CD14-positive monocyte (primary cell): ENCODE data around the gene JAML. TPM values are rescaled to one million over a fixed set of nuclear protein-coding genes. Genes with fewer than 3 reads are reported as not detected.
"Not testable (repeated sequence)": the region's sequence is repeated elsewhere in the genome, so short reads cannot be mapped to it uniquely, and the experiment has no call there.

Source experiments
- DNase-seq, 3 donors: peaks; one replicate each; pipeline ENCODE4 v3.0.0-alpha.2; 2011 to 2022
- H2AFZ ChIP-seq: 2 replicates; pipeline ENCODE4 v1.6.0; 2012; ENCODE audit warnings: mild to moderate bottlenecking, low read depth, low read length, inconsistent platforms; ENCODE audit not compliant: insufficient read depth, poor library complexity, severe bottlenecking
- H3K27ac ChIP-seq, 2 donors: 1 replicate in 1 of 2; 2 replicates in 1 of 2; pipeline ENCODE4 v1.5.1; 2012 to 2013; ENCODE audit warnings: low read length in 2 of 2, control low read depth in 1 of 2, inconsistent platforms in 1 of 2, low read depth in 1 of 2, mild to moderate bottlenecking in 1 of 2
- H3K27me3 ChIP-seq, 2 donors: one replicate each; pipeline versions ENCODE4 v1.6.0 to v1.6.1; 2011 to 2013; ENCODE audit warnings: low read length in 2 of 2; ENCODE audit not compliant: control insufficient read depth in 2 of 2, insufficient read depth in 2 of 2
- H3K36me3 ChIP-seq, 2 donors: replicated peaks in 1 of 2; 1 replicate in 1 of 2; 2 replicates in 1 of 2; pipeline versions ENCODE4 v1.5.1 to v1.6.1; 2012 to 2013; ENCODE audit warnings: low read length in 2 of 2, control low read depth in 1 of 2, inconsistent platforms in 1 of 2, mild to moderate bottlenecking in 1 of 2; ENCODE audit not compliant: insufficient read depth in 2 of 2, control insufficient read depth in 1 of 2
- H3K4me1 ChIP-seq, 2 donors: 1 replicate in 1 of 2; 2 replicates in 1 of 2; pipeline versions ENCODE4 v1.5.1 to v1.6.1; 2012 to 2013; ENCODE audit warnings: low read length in 2 of 2, control low read depth in 1 of 2, inconsistent platforms in 1 of 2, mild to moderate bottlenecking in 1 of 2, moderate library complexity in 1 of 2; ENCODE audit not compliant: insufficient read depth in 2 of 2, control insufficient read depth in 1 of 2
- H3K4me2 ChIP-seq: replicated peaks from 2 replicates; pipeline ENCODE3; 2012; ENCODE audit warnings: low read length, moderate library complexity, mild to moderate bottlenecking; ENCODE audit not compliant: poor library complexity, severe bottlenecking; ENCODE audit errors: extremely low read depth
- H3K4me3 ChIP-seq, 3 experiments: fragments of 200-600 bp in 1 of 3; sonication (generic) in 1 of 3; replicated peaks in 1 of 3; 1 replicate in 2 of 3; 2 replicates in 1 of 3; pipeline ENCODE4 v1.5.1; 2011 to 2013; ENCODE audit warnings: low read length in 3 of 3, mild to moderate bottlenecking in 3 of 3, control low read depth in 2 of 3, low read depth in 2 of 3, inconsistent platforms in 1 of 3, moderate library complexity in 1 of 3
- H3K79me2 ChIP-seq: 2 replicates; pipeline ENCODE4 v1.6.0; 2012; ENCODE audit warnings: mild to moderate bottlenecking, control low read depth, inconsistent platforms, low read length, moderate library complexity; ENCODE audit not compliant: insufficient read depth
- H3K9ac ChIP-seq: 2 replicates; pipeline ENCODE4 v1.6.0; 2017; ENCODE audit warnings: low read length, mild to moderate bottlenecking; ENCODE audit not compliant: insufficient read depth, poor library complexity, severe bottlenecking
- H3K9me3 ChIP-seq, 2 donors: replicated peaks in 1 of 2; 1 replicate in 1 of 2; 2 replicates in 1 of 2; pipeline versions ENCODE4 v1.5.1 to v1.6.1; 2012 to 2013; ENCODE audit warnings: low read length in 2 of 2, control low read depth in 1 of 2; ENCODE audit not compliant: control insufficient read depth in 1 of 2, insufficient read depth in 1 of 2
- H4K20me1 ChIP-seq: 2 replicates; pipeline ENCODE4 v1.6.0; 2012; ENCODE audit warnings: mild to moderate bottlenecking, low read length, control low read depth, moderate library complexity; ENCODE audit not compliant: insufficient read depth
- H3K27ac Mint-ChIP-seq, 7 donors: one replicate each; pipeline ENCODE4 v1.8.0; 2020; ENCODE audit warnings: mild to moderate bottlenecking in 7 of 7, mixed read lengths in 7 of 7, moderate library complexity in 6 of 7, inconsistent platforms in 2 of 7
- H3K27me3 Mint-ChIP-seq, 3 donors: one replicate each; pipeline ENCODE4 v1.8.0; 2021 to 2022; ENCODE audit warnings: low read depth in 3 of 3, mild to moderate bottlenecking in 3 of 3, mixed read lengths in 3 of 3, moderate library complexity in 3 of 3, inconsistent platforms in 1 of 3
- H3K36me3 Mint-ChIP-seq, 2 donors: one replicate each; pipeline ENCODE4 v1.8.0; 2020; ENCODE audit warnings: mixed read lengths in 2 of 2, inconsistent platforms in 1 of 2, mild to moderate bottlenecking in 1 of 2
- H3K4me1 Mint-ChIP-seq: one replicate; pipeline ENCODE4 v1.8.0; 2020; ENCODE audit warnings: mild to moderate bottlenecking, mixed read lengths
- H3K4me3 Mint-ChIP-seq, 2 donors: one replicate each; pipeline ENCODE4 v1.8.0; 2020; ENCODE audit warnings: mild to moderate bottlenecking in 2 of 2, mixed read lengths in 2 of 2, moderate library complexity in 1 of 2
- H3K9me3 Mint-ChIP-seq, 7 donors: one replicate each; pipeline ENCODE4 v1.8.0; 2020 to 2022; ENCODE audit warnings: mixed read lengths in 7 of 7, mild to moderate bottlenecking in 6 of 7, moderate library complexity in 6 of 7, inconsistent platforms in 2 of 7
- CTCF ChIP-seq: fragments of 200-600 bp; IDR thresholded peaks from one replicate; pipeline ENCODE4 v1.8.0; 2022; ENCODE audit warnings: antibody characterized with exemption, mild to moderate bottlenecking
- WGBS: methylation state at CpG from one replicate; pipeline ENCODE4 v1.1.5; 2013; ENCODE audit warnings: missing lambda C conversion rate; ENCODE audit not compliant: insufficient coverage; 5-methylcytosine and 5-hydroxymethylcytosine counted together
- intact Hi-C, 2 donors: fragments of 100-400 bp; cut with micrococcal nuclease; formaldehyde crosslinking; loops; one replicate each; pipeline versions ENCODE4 v1.15.0 to v1.15.1; 2023
- polyA plus RNA-seq, 3 donors: library from polyadenylated mRNA; depleted of rRNA in 1 of 3; unstranded in 2 of 3; stranded (reverse) in 1 of 3; fragments of 300-500 nt in 2 of 3; fragments of >200 nt in 1 of 3; fragmentation: Illumina TruSeq in 2 of 3; gene quantifications; 1 replicate in 2 of 3; 2 replicates in 1 of 3; pipeline ENCODE4 v1.2.3, GENCODE V29; 2012 to 2021

JAML gene
- polyA plus RNA-seq, 3 donors: 316 to 968 (median 748) TPM

- no peaks in the 10 kb centered on the region for H3K79me2 ChIP-seq
- no peaks in the 10 kb centered on the region for H3K27me3 ChIP-seq
- H3K4me3 Mint-ChIP-seq: no peak overlapping the region
- H2AFZ ChIP-seq: no peak overlapping the region
- H3K9me3 Mint-ChIP-seq: peaks cover 13 to 30% (median 19%) of the 10 kb centered on the region in 7 donors
- peaks cover 5 to 8% of the 10 kb centered on the region in 2 donors for H3K9me3 ChIP-seq
- H3K27ac ChIP-seq: no peak overlapping the region
- H3K36me3 ChIP-seq: peaks cover 67 to 74% of the 10 kb centered on the region in 2 donors
- peaks cover 47% of the 10 kb centered on the region for H4K20me1 ChIP-seq
- peaks cover 68 to 81% of the 10 kb centered on the region in 2 donors for H3K36me3 Mint-ChIP-seq
- no peaks in the 10 kb centered on the region for H3K27me3 Mint-ChIP-seq
- no peak for DNase-seq
- 70% methylated on average over 3 of the region's 10 CpGs for WGBS
- TF ChIP-seq CTCF: no peak
- H3K4me1 ChIP-seq: peaks cover 8 to 12% of the 10 kb centered on the region in 2 donors
- no peak overlapping the region for H3K4me3 ChIP-seq
- peaks cover 18% of the 10 kb centered on the region for H3K4me1 Mint-ChIP-seq
- H3K4me2 ChIP-seq: no peak overlapping the region
- no peak overlapping the region for H3K9ac ChIP-seq
- H3K27ac Mint-ChIP-seq: peak overlapping the region in 2 of 7 donors; percentile 66 to 72
- intact Hi-C loops: loop anchor here in 1 of 2 donors (5.0 kb wide), 2 partner anchors 97 to 157 kb away; no protein-coding TSS in a partner anchor
These were observed 29.8 kb downstream of the JAML start for GRCh38 chr11:118194835-118195627.

- no peak overlapping the region for H3K27ac ChIP-seq
- 100% methylated on average over 2 of the region's 6 CpGs for WGBS
- H3K4me1 ChIP-seq: peaks cover 5 to 8% of the 10 kb centered on the region in 2 donors
- H4K20me1 ChIP-seq: peaks cover 43% of the 10 kb centered on the region
- H3K4me2 ChIP-seq: no peak overlapping the region
- Mint-ChIP-seq H3K4me1 (peaks cover 11% of the 10 kb centered on the region), H3K27ac (peak overlapping the region in 1 of 7 donors; percentile 63), H3K27me3 (no peaks in the 10 kb centered on the region), H3K36me3 (peaks cover 63 to 77% of the 10 kb centered on the region in 2 donors), H3K9me3 (peaks cover 13 to 30% (median 19%) of the 10 kb centered on the region in 7 donors), H3K4me3 (no peak overlapping the region)
- intact Hi-C loops: no loop called here
- H2AFZ ChIP-seq: no peak overlapping the region
- H3K27me3 ChIP-seq: no peaks in the 10 kb centered on the region
- H3K36me3 ChIP-seq: peaks cover 60 to 65% of the 10 kb centered on the region in 2 donors
- H3K9ac ChIP-seq: no peak overlapping the region
- H3K9me3 ChIP-seq: peaks cover 5 to 8% of the 10 kb centered on the region in 2 donors
- DNase-seq: no peak
- H3K79me2 ChIP-seq: no peaks in the 10 kb centered on the region
- no peak for TF ChIP-seq CTCF
- H3K4me3 ChIP-seq: no peak overlapping the region
These were observed 30.8 kb downstream of the JAML start for GRCh38 chr11:118193910-118194566.

GRCh38 chr11:118192817-118193216, 32.0 kb downstream of the JAML start:
- H4K20me1 ChIP-seq: peaks cover 35% of the 10 kb centered on the region
- H3K27me3 ChIP-seq, H3K27me3 Mint-ChIP-seq, H3K27ac Mint-ChIP-seq, H3K4me2 ChIP-seq, H3K9me3 ChIP-seq, H3K4me3 ChIP-seq, H3K79me2 ChIP-seq, H3K4me1 ChIP-seq, intact Hi-C loops, H3K4me1 Mint-ChIP-seq, H3K9ac ChIP-seq, H3K4me3 Mint-ChIP-seq, H3K27ac ChIP-seq, H2AFZ ChIP-seq, DNase-seq: not testable (repeated sequence)
- H3K9me3 Mint-ChIP-seq: peaks cover 13 to 30% (median 19%) of the 10 kb centered on the region in 7 donors
- H3K36me3 ChIP-seq: peaks cover 51 to 54% of the 10 kb centered on the region in 2 donors
- 80% methylated on average over 1 of the region's 5 CpGs for WGBS
- H3K36me3 Mint-ChIP-seq: peaks cover 54 to 64% of the 10 kb centered on the region in 2 donors
